HG03135 (cell line): ENCODE data around the gene CUTA.
A peak's percentile ranks its signal among the peaks of the same experiment; 100 is the strongest.

Experiments
- ATAC-seq: cut with Tn5 transposase; IDR thresholded peaks from one replicate; pipeline ENCODE4 v1.9.1; 2021; ENCODE audit warnings: mild to moderate bottlenecking, moderate library complexity; ENCODE audit not compliant: unreplicated experiment

The CUTA gene

DNA sequence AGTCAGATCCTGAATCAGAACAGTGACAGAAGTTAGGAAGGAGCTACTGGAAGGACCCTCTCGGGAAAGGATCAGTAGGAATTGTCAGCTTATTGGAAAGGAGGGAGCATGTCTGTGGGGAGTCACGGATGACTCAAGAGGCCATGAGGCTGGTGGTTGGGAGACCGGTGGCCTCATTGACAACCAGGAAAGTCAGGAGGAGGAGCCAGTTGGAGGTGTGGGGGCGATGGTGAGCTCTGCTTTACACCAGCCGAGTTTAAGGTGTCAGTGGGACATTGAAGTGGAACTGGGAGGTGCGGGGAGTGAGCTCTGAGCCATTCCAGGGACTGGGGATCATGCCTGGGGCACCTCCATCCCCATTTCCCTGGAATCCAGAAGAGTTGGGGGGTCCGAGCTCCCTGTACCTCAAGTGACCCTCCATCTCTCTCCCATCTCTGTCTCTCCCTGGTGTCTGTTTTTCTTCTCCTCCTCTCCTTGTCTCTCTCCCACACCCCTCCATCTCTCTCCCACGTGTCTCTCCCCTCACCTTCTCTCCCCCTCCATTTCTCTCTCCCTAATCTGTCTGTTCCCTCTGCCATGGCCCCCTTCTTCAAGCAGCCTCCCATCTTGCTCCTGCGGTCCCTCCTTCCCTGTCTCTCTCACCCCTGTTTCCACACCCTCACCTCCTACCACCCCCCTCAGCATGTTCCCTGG lies 22.2 kb upstream of the CUTA start:
- ATAC-seq, result no peak

DNA sequence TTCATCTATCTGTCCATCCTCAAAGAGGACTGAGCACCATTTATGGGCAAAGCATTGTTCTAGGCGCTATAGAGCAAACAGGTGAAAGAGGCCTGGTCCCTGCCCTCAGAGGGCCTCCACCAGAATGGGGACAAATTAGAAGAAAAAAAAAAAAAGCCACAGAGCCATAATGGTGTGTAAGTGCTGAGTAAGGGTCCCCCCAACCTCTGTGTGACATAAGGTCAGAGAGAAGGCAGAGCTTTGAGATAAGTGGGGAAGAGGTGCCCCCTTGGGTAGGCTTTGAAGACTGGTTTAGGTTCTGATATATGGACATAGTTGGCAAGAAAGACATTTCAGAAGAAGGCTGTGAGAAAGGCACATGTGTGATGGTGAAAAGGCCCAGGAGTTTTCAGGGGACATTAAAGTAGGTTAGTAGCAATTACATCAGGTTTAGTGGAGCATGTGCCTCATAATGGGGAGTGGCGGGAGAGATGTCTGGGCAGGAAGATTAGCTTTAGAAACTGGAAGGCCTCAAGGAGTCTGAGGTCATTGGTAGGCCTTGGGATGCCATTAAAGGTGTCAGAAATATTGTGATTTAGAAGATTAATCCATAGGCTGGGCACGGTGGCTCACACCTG lies 21.2 kb upstream of the CUTA start:
- ATAC-seq, result no peak

DNA sequence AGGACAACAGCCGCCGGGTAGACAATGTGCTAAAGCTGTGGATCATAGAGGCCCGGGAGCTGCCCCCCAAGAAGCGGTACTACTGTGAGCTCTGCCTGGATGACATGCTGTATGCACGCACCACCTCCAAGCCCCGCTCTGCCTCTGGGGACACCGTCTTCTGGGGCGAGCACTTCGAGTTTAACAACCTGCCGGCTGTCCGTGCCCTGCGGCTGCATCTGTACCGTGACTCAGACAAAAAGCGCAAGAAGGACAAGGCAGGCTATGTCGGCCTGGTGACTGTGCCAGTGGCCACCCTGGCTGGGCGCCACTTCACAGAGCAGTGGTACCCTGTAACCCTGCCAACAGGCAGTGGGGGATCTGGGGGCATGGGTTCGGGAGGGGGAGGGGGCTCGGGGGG lies 19.8 kb upstream of the CUTA start:
- ATAC-seq, result no peak

DNA sequence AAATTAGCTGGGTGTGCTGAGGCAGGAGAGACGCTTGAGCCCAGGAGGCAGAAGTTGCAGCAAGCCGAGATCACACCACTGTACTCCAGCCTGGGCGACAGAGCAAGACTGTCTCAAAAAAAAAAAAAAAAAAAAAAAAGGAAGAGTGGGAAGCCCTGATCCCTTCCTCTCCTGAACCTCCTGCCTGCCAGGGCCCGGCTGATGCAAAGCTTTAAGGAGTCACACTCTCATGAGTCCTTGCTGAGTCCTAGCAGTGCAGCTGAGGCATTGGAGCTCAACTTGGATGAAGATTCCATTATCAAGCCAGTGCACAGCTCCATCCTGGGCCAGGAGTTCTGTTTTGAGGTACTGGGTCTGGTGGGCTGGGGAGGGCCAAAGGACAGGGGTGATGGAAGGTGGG lies 17.1 kb upstream of the CUTA start:
- ATAC-seq, result no peak

DNA sequence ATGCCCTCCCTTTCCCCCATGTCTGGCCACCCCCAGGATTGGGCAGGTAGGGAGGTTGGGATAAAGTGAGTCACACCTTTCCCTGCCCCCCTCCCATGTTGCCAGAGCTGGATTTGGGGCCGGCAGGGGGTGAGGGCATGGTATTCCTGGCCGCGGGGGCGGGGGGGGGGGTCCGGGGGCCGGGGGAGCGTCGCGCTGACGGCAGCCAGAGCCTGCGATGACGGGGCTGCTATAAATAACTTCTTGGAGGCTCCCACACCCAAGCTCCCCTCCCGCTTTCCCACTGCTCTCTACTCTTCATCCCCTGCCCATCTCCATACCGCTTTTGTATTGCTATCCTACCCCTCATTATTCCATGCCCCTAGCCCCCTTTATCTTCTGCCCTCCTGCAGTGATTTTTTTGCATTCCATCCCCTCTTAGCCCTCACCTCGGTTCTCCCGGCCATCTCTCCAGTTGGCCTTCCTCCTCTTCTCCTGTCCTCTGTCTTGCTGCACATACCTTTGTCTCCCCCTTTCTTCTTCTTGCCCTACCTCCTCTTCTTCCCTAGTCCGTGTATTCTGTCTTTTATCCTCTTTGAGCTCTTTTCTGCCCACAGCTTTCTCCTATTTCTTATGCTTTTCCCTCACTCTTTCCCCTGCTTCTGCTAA lies 15.8 kb upstream of the CUTA start:
- no peak for ATAC-seq

DNA sequence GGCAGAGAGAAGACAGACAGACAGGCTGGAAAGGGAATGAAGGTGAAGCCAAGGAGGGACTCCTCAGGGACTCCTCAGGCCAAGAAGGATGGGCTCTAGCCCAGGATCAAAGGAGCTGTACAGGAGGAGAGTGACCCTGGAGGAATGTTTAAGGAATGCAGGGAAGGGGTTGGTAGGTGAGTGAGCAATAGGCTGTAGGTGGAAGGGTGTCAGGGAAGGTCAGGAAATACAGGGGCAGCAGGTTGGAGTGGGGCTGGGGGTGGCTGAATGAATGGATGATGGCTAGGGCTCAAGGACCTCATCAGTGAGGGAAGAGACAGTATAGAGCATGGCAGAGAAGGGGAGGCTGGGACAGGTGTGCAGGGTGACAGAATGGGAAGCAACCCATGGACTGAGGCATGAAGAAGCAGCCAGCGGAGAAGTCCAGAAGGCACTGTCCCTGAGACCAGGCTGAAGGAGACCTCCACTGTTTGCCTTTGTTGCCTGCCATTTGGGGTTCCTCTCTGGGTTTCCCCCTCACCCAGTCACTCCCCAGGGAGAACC lies 15.2 kb upstream of the CUTA start:
- ATAC-seq, result no peak

DNA sequence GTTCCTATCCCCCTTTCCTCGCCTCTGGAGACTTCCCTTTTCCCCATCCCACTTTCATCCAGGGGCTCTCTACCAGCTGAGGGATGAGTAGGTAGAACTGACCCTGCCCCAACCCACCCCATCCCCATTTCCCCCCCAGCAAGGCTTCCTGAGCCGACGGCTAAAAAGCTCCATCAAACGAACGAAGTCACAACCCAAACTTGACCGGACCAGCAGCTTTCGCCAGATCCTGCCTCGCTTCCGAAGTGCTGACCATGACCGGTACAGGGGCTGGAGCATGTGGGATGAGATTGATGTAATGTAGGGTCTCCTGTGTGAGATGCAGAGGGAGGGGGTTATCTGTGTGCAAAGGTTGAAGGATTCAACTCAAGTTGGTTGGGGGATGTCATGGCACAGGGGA lies 14.6 kb upstream of the CUTA start:
- no peak for ATAC-seq

DNA sequence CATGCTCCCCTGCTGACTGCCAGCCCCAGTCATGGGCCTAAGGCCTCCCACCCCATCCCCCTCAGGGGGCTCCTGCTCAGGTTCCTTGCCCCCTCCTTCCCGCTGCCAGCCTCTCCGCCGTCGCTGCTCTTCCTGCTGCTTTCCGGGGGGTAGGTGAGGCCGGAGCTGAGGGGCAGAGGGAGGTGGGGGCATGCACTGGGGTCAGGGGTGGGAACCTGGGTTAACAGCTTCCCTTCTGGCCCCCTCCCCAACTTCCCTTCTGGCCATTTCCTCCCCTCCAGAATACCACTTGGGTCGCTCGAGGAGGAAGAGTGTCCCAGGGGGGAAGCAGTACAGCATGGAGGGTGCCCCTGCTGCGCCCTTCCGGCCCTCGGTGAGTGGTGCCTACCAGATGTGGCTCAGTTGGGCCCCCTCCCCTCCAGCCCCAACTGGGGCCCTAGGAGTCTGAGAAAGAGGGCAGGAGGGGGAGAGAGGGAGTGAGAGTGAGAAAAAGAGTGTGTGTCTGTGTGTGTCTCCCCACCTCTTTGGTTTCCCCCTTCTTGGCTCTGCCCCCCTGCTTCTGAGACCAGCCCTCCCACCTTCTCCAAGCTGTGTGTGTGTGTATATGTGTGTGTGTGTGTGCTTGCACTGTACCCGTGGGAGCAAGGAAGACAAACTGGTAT lies 14.1 kb upstream of the CUTA start:
- no peak for ATAC-seq

DNA sequence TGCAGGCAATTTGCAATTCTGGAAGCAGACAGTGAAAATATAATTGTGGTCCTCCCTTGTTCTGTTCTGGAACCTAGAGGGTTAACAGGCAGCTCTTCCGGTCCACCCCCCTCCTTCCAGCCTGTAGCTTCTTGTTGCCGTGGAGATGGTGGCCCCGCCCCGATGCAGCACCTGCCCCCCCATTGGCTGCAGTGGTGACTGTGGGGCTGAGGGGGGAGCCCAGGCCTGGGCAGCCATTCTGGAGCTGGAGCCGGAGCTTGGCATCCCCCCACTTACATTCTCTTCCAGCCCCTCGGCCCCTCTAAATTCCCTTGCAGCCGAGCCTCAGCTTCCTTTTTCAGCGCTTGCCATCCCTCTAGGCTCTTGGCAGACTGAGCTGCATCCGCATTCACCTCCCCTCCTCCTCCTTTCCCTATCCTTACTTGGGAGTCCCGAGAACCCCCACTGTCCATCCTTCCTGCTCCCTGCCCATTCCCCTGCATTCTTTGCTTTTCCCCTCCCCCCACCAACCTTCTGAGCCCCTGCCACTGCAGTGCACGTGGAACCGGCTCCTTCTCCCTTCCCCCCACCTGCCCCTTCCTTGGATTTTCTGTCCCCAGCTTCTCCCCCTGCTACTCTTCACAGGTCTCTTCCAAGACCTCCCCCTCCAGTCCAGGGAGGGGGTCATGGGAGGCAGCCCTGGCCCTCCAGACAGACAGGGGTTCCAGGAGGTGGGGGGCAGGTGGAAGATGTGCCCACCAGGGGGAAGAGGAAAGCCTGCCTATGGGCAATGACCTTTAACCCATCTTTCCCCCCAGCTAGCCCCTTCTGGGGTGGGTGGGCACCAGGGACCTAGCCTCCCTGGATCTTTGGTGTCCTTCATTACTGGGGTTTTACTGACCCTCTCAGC lies 13.3 kb upstream of the CUTA start:
- peak; percentile 51 for ATAC-seq

DNA sequence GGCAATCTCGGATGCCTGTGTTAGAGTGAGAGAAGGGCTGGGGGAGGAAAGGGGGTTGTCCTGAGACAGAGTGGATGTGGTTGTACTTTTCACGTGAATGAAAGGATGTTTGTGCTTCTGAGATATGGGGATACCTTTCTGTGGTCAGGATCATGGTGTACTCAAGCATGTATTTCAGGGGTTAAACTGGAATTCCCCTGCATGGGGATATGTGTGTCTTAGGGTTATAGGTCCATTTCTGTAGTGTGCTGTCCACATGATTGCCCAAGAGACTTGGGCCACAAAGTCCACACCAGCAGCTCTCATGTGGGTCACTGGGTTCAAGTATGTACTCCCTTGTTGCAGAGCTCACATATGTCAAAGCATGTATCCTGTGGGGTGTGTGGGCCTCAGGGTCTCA lies 12.4 kb upstream of the CUTA start:
- ATAC-seq, result no peak

DNA sequence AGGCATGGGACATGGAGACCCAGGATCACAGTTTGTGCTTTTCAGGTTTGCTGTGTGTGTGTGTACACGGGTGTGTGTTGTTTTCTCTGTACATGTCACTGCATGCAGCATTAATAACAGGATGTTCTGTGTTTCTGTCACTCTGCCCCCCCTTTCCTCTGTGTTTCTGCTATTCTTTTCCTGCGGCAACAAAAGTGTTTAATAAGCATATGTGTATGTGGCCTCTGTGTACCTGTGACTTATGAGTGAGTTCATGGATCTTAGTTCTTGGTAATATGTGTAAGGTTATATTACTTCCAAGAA lies 11.8 kb upstream of the CUTA start:
- no peak for ATAC-seq

DNA sequence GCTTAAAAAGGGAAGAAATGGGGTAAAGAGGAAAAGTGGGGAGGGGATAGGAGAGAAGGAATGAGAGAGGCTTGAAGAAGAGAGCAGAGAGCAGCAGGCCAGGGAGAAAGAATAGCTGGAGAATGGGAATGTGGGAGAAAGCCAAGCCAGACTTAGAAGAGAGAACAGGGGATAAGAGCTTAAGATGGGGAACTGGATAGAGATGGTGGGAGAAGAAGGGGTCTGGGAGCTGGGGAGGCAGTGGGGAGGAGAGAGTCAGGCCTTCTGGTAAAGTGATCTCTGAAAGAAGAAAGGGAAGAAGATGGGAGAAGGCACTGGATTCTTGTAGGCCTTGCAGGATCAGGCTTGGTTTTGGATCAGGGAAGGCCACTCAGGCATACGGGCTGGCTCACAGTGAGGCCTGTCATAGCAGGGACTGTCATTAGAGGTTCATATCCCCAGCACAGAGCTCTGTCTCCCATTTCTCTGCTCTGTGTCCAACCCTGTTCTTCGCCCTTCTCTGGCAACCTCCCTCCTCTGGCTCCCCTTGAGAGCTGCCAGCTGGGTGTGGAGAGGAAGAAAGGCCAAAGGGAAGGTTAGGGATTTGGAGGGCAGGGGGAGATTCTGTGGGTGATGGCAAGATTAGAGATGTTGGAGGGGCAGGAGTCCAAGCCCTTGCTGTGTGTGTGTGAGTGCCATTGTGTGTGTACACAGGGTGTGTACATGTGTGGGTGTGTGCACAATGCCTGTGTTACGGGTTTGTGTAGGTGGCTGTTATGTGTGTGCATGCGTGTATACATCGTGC lies 11.3 kb upstream of the CUTA start:
- no peak for ATAC-seq

DNA sequence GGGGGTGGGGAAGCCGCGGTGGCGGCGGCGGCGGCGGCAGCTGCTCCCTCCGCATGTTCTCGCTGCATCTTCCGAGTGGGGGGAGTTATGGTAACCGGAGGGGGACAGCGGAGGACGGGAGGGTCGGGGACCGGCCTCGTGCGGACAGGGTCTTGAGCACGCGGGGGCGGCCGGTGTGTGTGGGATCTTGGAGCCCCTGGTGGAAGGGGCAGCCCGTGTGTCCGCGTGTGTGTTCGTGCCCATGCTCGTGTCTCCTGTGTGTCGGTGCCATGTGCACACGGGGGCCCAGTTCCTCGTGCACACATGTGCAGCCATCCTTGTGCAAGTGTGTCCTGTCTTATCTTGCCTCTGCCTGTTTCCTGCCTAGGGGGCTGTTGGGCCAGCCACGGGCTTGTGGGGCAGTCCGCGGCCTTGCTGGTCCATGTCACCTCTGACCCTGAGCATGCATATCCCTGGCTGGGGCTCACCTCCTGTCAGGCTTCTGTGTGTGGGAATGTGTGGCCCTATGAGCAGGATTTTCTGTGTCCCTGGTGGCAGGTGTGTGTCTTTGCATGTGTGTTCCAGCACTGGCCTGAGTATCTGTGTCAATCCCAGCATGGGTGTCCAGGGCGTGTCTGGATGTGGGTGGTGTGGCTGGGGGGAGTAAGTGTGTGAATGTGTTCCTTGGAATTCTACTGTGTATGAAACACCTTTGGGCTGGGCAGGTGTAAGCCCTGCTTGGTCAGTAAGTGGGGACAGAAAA lies 10.5 kb upstream of the CUTA start:
- no peak for ATAC-seq

DNA sequence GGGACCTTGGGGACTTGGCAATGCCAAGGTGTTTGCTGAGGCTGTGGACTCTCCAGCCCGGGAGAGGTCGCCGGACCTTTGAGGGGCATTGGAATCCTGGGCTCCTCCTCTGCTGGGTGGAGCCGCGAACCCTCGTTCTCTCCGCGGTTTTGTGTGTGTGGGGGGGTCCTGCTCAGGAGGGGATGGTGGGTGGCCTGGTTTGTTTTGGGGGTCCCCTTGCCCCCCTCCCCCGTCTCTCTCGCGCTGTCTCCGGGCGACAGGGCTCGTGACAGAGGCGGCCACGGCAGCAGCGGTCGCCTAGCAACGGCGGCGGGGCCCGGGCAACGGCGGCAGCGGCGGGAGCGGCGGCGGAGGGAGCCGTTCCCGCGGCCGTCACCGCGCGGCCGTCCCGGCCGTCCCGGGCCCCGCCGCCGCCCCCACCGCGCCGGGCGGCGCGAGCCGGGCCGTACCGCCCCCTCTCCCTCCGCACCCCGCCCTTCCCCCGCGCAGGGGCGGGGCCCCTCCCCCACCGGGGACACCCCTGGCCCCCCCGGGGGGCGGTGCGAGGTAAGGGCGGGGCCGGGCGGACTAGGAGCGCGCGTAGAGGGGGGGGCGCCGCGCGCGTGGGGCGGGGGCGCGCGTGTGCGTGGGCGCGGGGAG lies 9.8 kb upstream of the CUTA start:
- ATAC-seq, result no peak

DNA sequence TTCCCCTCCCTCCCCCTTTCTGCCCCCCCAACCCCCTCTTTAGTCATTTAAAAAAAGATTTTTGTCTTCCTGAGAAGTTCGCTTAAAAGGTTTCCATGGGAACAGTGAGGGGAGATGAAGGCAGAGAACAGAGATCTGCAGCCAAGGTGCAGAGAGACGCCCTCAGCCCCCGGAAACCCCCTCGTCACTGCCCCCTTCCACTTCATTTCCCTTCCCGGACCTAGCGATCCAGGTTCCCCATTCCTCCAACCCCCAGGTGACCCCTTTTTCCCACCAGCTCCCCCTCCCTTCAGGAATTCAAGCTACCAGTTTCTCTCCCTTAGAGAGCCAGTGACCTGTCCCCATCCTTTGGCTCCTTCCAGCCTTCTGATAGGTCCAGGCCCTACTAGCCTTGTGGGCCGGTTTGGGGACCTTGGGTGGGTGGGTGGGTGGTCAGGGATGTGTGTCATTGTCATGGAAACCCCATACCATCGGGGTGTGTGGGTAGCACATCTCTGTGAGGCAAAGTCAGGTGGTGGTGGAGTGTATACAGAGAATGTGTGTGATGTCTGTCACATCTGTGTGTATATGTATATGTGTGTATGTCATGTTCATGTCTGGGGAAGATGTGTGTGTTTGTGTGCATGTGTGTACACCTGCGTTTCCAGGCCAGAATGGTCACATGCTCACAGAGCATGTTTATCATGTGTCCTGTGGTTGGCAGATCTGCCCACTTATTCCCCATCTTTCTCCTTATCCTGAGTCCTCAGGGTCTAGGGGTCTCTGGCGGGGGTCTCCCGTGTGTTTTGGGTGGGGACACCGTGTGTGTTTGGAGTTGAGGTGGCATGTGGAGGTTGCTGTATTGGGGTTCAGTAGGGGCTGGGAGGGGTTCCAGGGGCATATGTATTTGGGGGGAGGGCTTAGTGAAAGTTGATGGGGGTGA lies 8.9 kb upstream of the CUTA start:
- ATAC-seq, result no peak

DNA sequence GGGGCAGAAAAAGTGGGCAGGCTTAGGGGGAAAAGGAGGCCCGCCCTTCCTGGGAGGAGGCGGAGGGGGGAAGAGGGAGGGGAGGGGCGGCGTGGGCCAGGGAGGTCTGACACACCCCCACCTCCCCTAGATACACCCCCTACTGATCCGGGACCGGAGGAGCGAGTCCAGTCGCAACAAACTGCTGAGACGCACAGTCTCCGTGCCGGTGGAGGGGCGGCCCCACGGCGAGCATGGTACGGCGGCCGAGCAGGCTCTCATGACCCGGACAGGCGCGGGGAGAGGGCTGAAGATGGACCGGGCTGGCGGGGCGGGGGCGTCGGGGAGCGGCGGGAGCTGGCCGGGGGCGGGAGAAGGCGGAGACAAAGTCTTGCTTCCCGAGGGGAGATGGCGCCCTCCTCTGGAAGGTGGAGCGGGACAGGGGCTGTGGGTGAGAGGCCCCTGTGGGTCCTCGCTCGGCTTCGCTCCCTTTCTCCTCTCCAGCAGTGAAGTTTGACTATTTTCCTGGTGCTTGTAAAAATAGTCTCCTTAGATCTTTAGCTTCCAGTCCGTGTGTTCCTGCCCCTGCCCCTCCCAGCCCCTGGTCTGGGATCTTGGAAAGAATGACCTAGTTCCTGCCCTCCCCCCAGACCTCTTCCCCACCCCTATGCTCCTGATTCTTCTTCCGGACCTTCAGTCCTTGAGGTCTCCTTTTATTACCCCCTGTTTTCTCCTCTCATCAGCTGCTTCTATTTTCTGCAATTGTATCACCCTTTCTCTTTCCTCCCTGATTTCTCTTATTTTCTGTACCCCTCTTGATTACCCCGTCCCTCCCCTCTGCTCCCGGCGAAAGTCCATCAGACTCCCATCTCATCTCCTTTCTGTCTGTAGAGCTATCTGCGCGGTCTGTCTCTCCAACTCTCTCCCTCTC lies 8.0 kb upstream of the CUTA start:
- no peak for ATAC-seq
